ENCODE measurements around the gene PTCHD4.

- no peak for TF ChIP-seq POLR2A (IDR thresholded peaks at IDR 0.05; ENCODE audit: low read depth, low read length)
- no peak for TF ChIP-seq POLR2AphosphoS5 (IDR thresholded peaks at IDR 0.05; ENCODE audit: low read depth, low read length)
Measured at GRCh38 chr6:48150701-48151100, 39.7 kb upstream of the PTCHD4 start.

All from GM12892 (cell line).